Endothelial cell of umbilical vein (primary cell): ENCODE results near the gene CDH2. TPM values are rescaled to one million over a fixed set of nuclear protein-coding genes. Genes with fewer than 3 reads are reported as not detected.

Source experiments
- BruUV-seq: library from RNA; stranded (reverse); fragments of 400-500 nt; replicated peaks from 2 replicates; lab custom pipeline; 2021; lab: Mats Ljungman, UMichigan
- CTCF ChIA-PET: fragments of 300-600, 350-600 bp; sonication (Branson Sonifier 250); formaldehyde crosslinking; loops from one replicate; lab custom pipeline; 2021; ENCODE audit warnings: antibody characterized with exemption, inconsistent platforms; lab: Charles Lee
- POLR2A ChIA-PET: fragments of 300-600, 350-600 bp; sonication (Branson Sonifier 250); formaldehyde crosslinking; loops from one replicate; lab custom pipeline; 2021; ENCODE audit warnings: antibody characterized with exemption, inconsistent platforms; lab: Charles Lee
- DNase-seq: peaks from one replicate; pipeline ENCODE4 v3.0.0-alpha.2; 2011; ENCODE audit warnings: low read depth, low spot score
- FAIRE-seq: peaks from 2 replicates; lab custom pipeline; 2011; peaks lifted over from hg19 to GRCh38; lab: Jason Lieb, UNC
- H2AFZ ChIP-seq: 2 replicates; pipeline ENCODE4 v1.6.0; 2012; ENCODE audit warnings: low read depth, low read length, control low read depth, inconsistent platforms
- H3K27ac ChIP-seq: 2 replicates; pipeline ENCODE4 v1.5.1; 2011; ENCODE audit warnings: low read depth, mild to moderate bottlenecking, control low read depth, low read length, moderate library complexity; ENCODE audit not compliant: insufficient read depth
- H3K27me3 ChIP-seq, 2 experiments: 2 replicates each; pipeline versions ENCODE4 v1.6.0 to v1.6.1; 2011; ENCODE audit warnings: low read length in 2 of 2, mixed read lengths in 1 of 2; ENCODE audit not compliant: control insufficient read depth in 2 of 2, insufficient read depth in 2 of 2
- H3K36me3 ChIP-seq, 2 experiments: 2 replicates in 1 of 2; 3 replicates in 1 of 2; pipeline ENCODE4 v1.5.1; 2011; ENCODE audit warnings: low read length in 2 of 2, mild to moderate bottlenecking in 1 of 2, moderate library complexity in 1 of 2; ENCODE audit not compliant: control insufficient read depth in 2 of 2, insufficient read depth in 2 of 2; ENCODE audit errors: extremely low read depth in 1 of 2
- H3K4me1 ChIP-seq: 3 replicates; pipeline ENCODE4 v1.5.1; 2011; ENCODE audit warnings: mild to moderate bottlenecking, low read length; ENCODE audit not compliant: control insufficient read depth, insufficient read depth; ENCODE audit errors: extremely low read depth
- H3K4me2 ChIP-seq: 2 replicates; pipeline ENCODE4 v1.6.1; 2011; ENCODE audit warnings: low read length, control low read depth, mixed read lengths; ENCODE audit not compliant: insufficient read depth
- H3K4me3 ChIP-seq, 3 experiments: fragments of 200-600 bp in 1 of 3; sonication (generic), shearing (Covaris generic) in 1 of 3; replicated peaks in 1 of 3; 2 replicates each; pipeline ENCODE4 v1.5.1; 2011 to 2016; ENCODE audit warnings: control low read depth in 3 of 3, low read length in 3 of 3, mild to moderate bottlenecking in 2 of 3, inconsistent platforms in 1 of 3, low read depth in 1 of 3, moderate library complexity in 1 of 3; ENCODE audit not compliant: insufficient read depth in 1 of 3
- H3K79me2 ChIP-seq: 2 replicates; pipeline ENCODE4 v1.6.0; 2012; ENCODE audit warnings: low read length, inconsistent platforms; ENCODE audit not compliant: control insufficient read depth, insufficient read depth
- H3K9ac ChIP-seq: replicated peaks from 2 replicates; pipeline ENCODE3; 2011; ENCODE audit warnings: low read length, control low read depth; ENCODE audit not compliant: insufficient read depth; ENCODE audit errors: extremely low read depth
- H3K9me1 ChIP-seq: replicated peaks from 3 replicates; pipeline ENCODE4 v1.6.0; 2011; ENCODE audit warnings: mild to moderate bottlenecking, low read length; ENCODE audit not compliant: control insufficient read depth, insufficient read depth; ENCODE audit errors: extremely low read depth
- H3K9me3 ChIP-seq: replicated peaks from 2 replicates; pipeline ENCODE4 v1.5.1; 2012; ENCODE audit warnings: low read length, inconsistent platforms; ENCODE audit not compliant: control insufficient read depth, insufficient read depth
- H4K20me1 ChIP-seq: replicated peaks from 2 replicates; pipeline ENCODE3; 2011; ENCODE audit warnings: mild to moderate bottlenecking, low read length; ENCODE audit not compliant: control insufficient read depth, insufficient read depth; ENCODE audit errors: extremely low read depth
- EZH2 ChIP-seq: IDR thresholded peaks from 2 replicates; pipeline ENCODE4 v1.6.1; 2012; ENCODE audit warnings: borderline replicate concordance, low read depth, mild to moderate bottlenecking, moderate library complexity, low read length, inconsistent platforms; ENCODE audit not compliant: severe bottlenecking
- FOS ChIP-seq: IDR thresholded peaks from 2 replicates; pipeline ENCODE4 v1.6.1; 2011; ENCODE audit warnings: mild to moderate bottlenecking, low read length, moderate library complexity, borderline replicate concordance; ENCODE audit not compliant: insufficient read depth
- GATA2 ChIP-seq: IDR thresholded peaks from 2 replicates; pipeline ENCODE4 v1.7.0; 2011; ENCODE audit warnings: low read depth, mild to moderate bottlenecking, moderate library complexity, mixed read lengths, low read length; ENCODE audit not compliant: insufficient read length, insufficient read depth
- JUN ChIP-seq: IDR thresholded peaks from 2 replicates; pipeline ENCODE4 v1.6.1; 2011; ENCODE audit warnings: borderline replicate concordance, low read depth; ENCODE audit not compliant: insufficient read length, insufficient read depth
- MYC ChIP-seq: IDR thresholded peaks from one replicate; pipeline ENCODE4 v1.6.1; 2011; ENCODE audit warnings: mild to moderate bottlenecking, low read depth, low read length
- POLR2A ChIP-seq: IDR thresholded peaks from 2 replicates; pipeline ENCODE4 v1.6.1; 2012; ENCODE audit warnings: low read depth, mild to moderate bottlenecking, control low read depth, low read length
- POLR2AphosphoS5 ChIP-seq: IDR thresholded peaks from 2 replicates; pipeline ENCODE4 v1.6.1; 2012; ENCODE audit warnings: low read depth, mild to moderate bottlenecking, control low read depth, low read length, moderate library complexity; ENCODE audit not compliant: insufficient read depth
- dilution Hi-C: fragments of 300-500 bp; cut with MboI; formaldehyde crosslinking; loops from one replicate; pipeline ENCODE4 v1.15.0; 2019; ENCODE audit warnings: low sequenced_read_pairs; ENCODE audit not compliant: extremely low pct_ligation_motif_present
- intact Hi-C: fragments of 100-400 bp; cut with micrococcal nuclease; formaldehyde crosslinking; loops from one replicate; pipeline ENCODE4 v1.10.0; 2022
- polyA plus RNA-seq, 4 experiments: library from polyadenylated mRNA; depleted of rRNA in 3 of 4; stranded (reverse) in 3 of 4; unstranded in 1 of 4; fragments of >200 nt; gene quantifications; 2 replicates each; pipeline versions ENCODE4 v1.2.1 to v1.2.3, GENCODE V29; 2011 to 2012; ENCODE audit warnings: missing spikeins in 1 of 4
- total RNA-seq: library from RNA; stranded (reverse); gene quantifications from 2 replicates; pipeline ENCODE4 v1.2.3, GENCODE V29; 2021
- TF ChIP-seq, protein P1 (sequence below), 2 donors: IDR thresholded peaks; 1 replicate in 1 of 2; 2 replicates in 1 of 2; pipeline ENCODE4 v1.5.1; 2011; ENCODE audit warnings: low read length in 2 of 2, mild to moderate bottlenecking in 2 of 2, moderate library complexity in 2 of 2, control low read depth in 1 of 2, inconsistent platforms in 1 of 2, low read depth in 1 of 2; ENCODE audit not compliant: insufficient read depth in 1 of 2; ENCODE audit errors: extremely low read depth in 1 of 2
- TF ChIP-seq, protein P2 (sequence below): IDR thresholded peaks from 2 replicates; pipeline ENCODE4 v1.6.1; 2011; ENCODE audit not compliant: insufficient read depth, insufficient read length

CDH2 gene
- total and polyA plus RNA-seq, 2 donors (not counting 3 experiments of a cell fraction or from before 2014, with no cell fraction given) = 37.6 to 59.5 TPM

- no peaks in the 10 kb centered on the region for H3K36me3 ChIP-seq
Observed at GRCh38 chr18:28138816-28139215, 38.1 kb downstream of the CDH2 start.

More at GRCh38 chr18:28138816-28139215, 38.1 kb downstream of the CDH2 start:
- ChIA-PET POLR2A (no interaction called here), CTCF (no interaction called here)
- Histone ChIP-seq H3K4me3 (no peak overlapping the region), H4K20me1 (peaks cover 2% of the 10 kb centered on the region), H2AFZ (no peak overlapping the region), H3K9me3 (no peaks in the 10 kb centered on the region), H3K4me1 (peaks cover 6% of the 10 kb centered on the region), H3K9me1 (no peaks in the 10 kb centered on the region), H3K27ac (no peak overlapping the region), H3K9ac (no peak overlapping the region), H3K4me2 (no peak overlapping the region), H3K27me3 (no peaks in the 10 kb centered on the region), H3K79me2 (peaks cover 17% of the 10 kb centered on the region)
- FAIRE-seq (no peak), DNase-seq (no peak)
- TF ChIP-seq FOS (no peak), POLR2AphosphoS5 (no peak), EZH2 (no peak), MYC (no peak), POLR2A (no peak), GATA2 (no peak), JUN (no peak)
- TF ChIP-seq, protein P1, sequence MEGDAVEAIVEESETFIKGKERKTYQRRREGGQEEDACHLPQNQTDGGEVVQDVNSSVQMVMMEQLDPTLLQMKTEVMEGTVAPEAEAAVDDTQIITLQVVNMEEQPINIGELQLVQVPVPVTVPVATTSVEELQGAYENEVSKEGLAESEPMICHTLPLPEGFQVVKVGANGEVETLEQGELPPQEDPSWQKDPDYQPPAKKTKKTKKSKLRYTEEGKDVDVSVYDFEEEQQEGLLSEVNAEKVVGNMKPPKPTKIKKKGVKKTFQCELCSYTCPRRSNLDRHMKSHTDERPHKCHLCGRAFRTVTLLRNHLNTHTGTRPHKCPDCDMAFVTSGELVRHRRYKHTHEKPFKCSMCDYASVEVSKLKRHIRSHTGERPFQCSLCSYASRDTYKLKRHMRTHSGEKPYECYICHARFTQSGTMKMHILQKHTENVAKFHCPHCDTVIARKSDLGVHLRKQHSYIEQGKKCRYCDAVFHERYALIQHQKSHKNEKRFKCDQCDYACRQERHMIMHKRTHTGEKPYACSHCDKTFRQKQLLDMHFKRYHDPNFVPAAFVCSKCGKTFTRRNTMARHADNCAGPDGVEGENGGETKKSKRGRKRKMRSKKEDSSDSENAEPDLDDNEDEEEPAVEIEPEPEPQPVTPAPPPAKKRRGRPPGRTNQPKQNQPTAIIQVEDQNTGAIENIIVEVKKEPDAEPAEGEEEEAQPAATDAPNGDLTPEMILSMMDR (IDR thresholded peaks at IDR 0.05; ENCODE audit: extremely low read depth in 1 of 2, insufficient read depth in 1 of 2, low read depth in 1 of 2, low read length in 2 of 2) = no peak
- TF ChIP-seq, protein P2, sequence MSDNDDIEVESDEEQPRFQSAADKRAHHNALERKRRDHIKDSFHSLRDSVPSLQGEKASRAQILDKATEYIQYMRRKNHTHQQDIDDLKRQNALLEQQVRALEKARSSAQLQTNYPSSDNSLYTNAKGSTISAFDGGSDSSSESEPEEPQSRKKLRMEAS = no peak
- dilution Hi-C loops (no loop called here), intact Hi-C loops (no loop called here)
- no TSS peak for BruUV-seq
